ENCODE data around the gene MRPS31.
A peak's percentile ranks its signal among the peaks of the same experiment; 100 is the strongest.
"Not testable (repeated sequence)": the region's sequence is repeated elsewhere in the genome, so short reads cannot be mapped to it uniquely, and the experiment has no call there.

MRPS31 gene

DNA sequence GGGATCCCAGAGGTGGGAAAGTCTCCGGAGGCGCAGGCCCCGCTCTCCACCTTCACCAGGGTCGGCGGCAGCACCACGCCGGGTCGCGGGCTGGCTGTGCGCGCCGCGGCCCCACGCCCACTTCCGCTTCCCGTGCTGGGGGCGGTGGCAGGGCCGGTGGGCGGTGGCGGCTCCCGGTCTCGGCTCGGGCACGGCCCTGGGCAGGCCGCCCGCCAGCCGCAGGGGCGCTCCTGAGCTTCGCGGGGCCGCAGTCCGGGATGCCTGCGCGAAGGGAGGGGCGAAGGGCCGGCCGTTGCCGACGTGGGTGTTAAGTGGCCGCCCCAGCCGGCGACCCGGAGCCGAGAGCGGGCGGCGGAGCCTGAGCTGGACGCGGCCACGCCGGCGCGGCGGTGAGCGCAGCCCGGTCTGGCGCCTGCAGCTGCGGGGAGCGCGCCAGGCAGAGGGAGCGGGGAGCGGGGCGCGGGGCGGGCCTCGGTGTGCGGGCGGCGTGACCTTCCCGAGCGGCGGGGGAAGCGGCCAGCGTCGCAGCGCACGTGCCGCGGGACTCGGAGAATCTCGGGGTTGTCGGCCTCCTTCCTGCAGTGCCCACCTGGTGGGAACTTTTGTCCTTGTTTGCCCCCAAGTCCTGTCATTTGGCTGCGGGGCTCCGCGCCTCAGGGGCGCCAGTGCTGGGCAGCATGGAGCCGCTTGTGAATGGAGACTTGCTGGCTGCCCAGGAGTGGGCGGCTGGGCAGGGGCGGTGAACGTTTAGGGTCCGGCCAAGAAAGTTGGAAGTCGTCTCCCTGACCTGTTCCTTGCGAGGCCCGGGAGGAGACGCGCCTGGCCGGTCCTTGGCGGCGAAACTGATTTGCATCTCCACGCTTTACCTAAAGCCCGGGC, 18.5 kb upstream of the MRPS31 start, which contains the start of gene SLC25A15:
SLC25A15 (plus strand) TSS at position 337 of the 879 bp plus-strand sequence. CDS start 3,616 bp downstream, outside the sequence.
- peak; percentile 50 for DNase-seq

DNA sequence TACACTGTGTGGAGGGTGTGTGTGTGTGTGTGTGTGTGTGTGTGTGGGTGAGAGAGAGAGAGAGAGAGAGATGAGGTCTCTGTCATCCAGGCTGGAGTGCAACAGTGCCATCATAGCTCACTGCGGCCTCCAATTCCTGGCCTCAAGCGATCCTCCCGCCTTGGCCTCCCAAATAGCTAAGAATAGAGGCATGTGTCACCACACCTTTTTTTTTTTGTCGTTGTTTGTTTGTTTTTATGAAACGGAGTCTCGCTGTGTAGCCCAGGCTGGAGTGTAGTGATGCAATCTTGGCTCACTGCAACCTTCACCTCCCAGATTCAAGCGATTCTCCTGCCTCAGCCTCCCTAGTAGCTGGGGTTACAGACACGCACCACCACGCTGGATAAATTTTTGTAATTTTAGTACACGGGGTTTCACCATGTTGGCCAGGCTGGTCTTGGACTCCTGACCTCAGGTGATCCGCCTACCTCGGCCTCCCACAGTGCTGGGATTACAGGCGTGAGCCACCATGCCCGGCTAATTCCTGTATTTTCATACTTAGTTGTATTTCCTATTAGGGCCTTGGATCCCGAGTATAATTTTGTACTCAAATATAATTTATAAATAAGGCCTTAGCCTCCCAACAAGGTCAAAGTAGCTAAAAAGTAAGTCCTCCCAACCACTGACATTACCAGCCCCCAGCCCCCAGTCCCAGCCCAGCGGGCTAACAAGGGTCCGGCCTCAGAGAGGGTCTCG, 17.7 kb upstream of the MRPS31 start:
- DNase-seq: not testable (repeated sequence)

DNA sequence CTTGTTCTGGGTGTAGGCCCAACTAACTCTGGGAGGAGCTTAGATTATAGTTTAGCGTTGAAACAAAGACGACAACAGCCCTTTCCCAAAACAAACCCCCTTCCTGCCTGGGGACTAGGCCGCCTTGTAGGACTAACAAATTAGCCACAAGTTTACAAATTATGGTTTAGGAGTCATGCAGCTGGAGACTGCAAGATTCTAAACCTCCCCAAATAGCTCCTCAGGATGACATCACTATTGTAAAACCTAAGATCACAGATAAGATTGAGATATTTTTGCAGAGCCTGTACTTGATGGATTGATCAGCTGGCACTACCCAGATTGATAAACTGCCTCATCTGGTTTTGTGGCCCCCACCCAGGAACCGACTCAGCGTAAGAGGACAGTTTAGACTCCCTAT, 16.1 kb upstream of the MRPS31 start:
- DNase-seq: no peak

DNA sequence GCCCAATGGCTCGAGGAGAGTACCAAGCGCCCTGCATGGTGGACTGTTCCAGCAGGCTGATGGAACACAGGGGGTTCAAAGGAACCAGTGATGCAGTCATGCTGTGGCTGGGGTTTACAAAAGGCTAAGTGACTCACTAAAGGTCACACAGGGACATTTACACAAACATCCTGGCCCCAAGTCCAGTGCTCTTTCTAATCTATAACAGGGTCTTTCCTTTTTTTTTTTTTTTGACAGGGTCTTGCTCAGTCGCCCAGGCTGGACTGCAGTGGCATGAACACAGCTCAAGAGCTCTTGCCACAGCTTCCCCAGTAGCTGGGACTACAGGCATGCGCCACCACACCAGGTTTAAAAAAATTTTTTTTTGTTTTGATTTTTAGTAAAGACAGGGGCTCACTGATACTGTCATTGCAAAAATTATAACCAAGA, 15.6 kb upstream of the MRPS31 start:
- DNase-seq: peak; percentile 3

DNA sequence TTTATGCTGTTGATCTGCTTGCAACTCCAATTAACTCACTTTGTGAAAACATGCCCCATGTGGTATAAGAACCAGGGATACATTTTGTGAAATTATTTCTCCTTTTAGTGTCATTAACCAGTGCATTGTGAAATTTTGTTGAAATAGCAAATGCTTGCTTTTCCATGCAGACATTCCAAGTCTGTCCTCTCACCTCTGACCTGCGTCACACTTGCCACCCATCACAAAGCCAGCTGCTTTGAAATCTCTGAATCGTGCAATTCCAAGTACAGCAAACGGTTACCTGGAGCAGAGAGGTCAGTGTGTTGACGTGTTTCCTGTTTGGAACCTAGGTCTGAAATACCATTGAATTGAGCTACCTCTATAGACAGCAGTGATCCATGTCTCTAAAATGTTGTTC, 13.6 kb upstream of the MRPS31 start:
- no peak for DNase-seq

DNA sequence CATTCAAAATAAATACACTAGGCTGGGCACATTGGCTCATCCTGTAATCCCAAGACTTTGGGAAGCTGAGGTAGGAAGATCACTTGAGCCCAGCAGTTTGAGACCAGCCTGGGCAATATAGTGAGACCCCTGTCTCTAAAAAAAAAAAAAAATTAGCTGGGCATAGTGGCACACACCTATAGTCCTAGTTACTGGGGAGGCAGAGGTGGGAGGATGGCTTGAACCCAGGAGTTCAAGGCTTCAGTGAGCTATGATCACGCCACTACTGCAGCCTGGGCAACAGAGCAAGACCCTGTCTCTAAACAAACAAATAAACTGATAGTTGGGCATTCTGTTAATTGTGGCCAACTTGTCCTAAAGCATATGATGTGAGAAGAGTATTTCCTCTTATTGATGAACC, 12.0 kb upstream of the MRPS31 start:
- not testable (repeated sequence) for DNase-seq

DNA sequence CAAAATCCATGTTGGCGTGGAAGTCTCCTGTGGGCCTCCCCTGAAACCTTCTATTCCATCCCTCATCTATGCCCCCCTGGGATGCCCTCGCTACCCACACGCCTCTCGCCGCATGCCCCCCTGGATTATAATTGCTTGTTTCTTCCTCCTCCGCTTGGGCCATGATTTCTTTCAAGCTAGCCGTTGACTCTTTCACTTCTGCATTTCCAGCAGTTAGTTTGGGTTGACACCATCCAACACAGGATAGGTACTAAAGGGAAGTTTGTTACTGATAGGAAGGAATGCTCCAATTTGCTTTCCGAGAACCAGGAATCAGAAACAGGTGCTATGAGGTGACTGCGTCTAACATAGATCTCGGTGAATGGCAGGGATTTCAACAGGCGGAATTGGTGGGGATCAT, 10.7 kb upstream of the MRPS31 start:
- no peak for DNase-seq

DNA sequence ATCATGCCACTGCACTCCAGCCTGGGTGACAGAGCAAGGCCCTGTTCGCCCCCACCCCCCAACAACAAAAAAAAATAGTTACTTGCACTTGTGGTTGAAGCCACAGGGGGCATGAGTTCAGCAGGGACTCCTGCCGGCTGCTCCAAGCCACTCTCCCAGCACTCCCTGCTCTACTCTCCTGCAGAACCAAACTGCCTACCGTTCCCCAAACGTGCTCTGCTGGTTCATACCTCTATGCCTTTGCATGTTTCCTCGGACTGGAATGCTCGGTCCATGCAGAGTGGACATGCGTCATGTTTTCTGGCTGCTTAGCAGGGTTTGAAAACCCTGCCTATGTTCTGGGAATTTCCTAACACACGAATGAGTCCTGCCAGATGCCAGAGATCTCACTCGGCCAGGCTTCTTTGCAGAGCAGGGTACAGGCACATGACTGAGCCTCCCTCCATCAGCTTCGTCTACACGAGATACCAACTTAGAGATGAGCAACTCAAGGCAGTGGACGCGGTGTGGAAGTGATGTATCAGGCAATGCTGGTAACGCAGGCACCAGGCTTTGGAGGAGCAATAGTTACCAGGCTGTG, 9.9 kb upstream of the MRPS31 start:
- no peak for DNase-seq

DNA sequence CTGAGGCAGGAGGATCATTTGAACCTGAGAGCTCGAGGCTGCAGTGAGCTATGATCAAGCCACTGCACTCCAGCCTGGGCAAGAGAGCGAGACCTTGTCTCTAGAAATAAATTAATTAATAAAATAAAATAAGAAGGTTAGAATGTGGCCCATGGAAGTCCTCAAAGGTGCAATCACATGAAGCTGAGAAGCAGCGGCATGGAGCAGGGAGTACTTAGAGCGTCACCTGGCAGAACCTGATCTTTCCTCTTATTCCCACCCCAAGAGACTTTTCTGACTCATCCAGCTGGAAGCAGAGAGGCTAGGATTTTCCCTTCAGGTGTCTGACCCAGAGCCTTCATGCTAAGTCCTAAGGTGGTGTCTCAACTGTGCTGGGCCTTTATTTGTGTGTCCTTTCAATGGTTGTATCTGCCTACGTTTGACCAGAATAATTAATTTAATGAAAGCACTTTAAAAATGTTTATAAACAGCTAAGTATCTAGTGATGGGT, 8.9 kb upstream of the MRPS31 start:
- DNase-seq: no peak

DNA sequence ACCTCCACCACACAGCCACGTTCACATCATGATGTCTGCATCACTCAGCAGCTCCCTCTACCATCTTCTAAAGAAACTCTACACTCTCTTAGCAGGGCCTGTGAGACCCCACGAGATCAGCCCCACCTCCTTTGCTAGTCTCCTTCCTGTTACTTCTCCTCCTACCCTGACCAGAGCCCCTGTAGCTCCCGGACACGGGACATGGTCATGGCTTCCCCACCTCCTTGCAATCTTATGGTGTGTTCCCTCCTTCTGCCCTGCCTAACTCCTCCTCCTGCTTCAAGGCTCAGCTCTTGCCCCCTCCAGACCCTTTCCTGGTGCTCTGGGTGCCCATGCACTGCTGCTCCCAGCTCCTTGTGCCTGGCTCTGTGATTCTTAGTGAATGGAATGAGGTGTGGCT, 8.1 kb upstream of the MRPS31 start:
- no peak for DNase-seq

DNA sequence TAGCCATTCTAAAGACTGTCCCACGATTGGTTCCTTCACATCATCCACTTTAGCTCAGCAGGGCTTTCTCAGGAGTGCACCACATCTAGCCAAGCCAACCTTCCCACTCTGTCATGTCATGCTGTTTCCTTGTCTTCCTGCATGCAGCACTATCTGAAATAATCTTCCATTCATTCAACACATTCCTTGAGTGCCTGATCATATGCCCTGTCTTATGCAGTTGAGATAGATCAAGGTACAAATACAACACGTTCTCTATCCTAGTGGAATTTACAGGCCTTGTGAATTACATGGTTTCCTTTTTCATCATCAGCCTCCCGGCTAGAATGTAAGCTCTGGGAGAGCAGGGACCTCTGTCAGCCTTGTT, 6.8 kb upstream of the MRPS31 start:
- DNase-seq: no peak

DNA sequence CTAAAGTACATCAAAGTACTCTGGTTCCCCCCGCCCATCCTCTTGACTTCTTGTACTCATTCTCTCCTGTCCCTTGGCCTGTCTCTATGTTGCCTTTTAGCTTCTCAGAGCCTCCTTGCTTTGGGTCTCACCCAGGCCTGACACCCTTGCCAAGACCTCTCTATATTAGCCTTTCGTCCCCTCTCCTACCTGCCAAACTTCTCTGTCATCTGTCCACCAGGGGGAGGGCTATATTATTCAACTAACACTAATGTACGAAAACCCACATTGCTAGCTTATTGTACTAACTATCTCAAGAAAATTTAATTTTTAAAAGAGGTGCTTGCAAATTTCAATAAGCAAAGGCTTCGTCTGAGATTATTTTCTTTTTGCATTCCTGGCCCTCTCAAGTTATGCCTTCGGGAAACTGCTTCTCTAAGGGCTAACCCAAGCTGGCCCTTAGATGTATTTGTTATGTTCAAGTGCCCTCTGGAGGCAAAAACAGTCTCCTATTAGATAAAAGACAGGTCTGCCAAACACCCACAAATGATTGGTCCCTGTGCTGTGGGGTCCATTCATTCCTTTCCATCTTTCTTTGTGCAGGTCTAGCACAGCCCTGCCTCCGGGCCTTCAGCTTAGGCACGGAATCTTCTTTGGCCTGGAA, 6.3 kb upstream of the MRPS31 start:
- peak; percentile 78 for DNase-seq

DNA sequence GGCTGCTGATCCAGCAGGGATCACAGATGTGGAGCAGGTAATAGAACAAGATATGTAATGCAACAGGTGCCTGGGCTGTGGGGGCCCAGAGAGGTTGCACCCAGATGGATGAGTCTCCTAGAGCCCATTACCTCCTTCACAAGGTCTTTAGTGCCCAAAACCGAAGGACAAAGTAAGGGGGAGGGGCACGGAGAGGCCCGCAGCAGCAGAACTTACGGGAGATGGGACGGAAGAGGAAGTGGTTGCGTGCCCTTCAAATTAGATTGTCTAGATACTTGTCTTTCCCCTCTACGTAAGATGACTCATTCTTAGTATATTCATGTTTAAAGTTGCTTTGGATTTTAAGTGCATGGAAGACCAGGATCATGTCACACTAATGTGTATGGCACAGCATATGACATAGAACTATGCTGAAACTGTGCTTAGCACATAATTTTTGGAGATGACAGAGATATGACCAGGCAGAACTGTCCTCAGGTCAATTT, 5.7 kb upstream of the MRPS31 start:
- no peak for DNase-seq

DNA sequence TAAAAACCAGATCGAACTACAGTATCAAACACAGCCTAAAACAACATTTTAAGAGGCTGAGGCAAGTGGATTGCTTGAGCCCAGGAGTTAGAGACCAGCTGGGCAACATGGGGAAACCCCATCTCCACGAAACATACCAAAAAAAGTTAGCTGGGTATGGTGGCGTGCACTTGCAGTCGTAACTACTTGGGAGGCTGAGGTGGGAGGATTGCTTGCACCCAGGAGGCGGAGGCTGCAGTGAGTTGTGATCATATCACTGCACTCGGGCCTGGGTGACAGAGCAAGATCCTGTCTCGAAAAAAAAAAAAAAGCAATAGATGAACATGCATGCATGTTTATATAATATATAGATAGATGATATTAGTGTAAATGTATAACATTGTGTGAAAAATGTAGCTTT, 5.2 kb upstream of the MRPS31 start:
- DNase-seq: no peak

DNA sequence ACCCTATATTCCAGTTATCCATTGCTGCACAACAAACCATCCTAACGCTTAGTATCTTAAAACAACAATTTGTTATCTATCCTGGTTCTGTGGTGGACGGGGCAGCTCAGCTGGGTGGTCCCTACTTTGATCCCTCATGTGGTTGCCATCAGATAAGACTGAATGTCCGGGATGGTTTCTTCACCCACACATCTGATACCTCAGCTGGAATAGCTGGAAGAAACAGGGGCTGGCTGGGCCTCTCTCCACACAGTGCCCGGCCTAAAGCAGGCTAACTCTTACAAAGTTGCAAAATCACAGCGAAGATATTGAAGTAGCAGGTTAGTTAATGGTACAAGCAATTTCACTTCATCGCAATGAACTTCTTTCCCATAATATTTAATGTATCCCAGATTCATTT, 3.7 kb upstream of the MRPS31 start:
- no peak for DNase-seq

DNA sequence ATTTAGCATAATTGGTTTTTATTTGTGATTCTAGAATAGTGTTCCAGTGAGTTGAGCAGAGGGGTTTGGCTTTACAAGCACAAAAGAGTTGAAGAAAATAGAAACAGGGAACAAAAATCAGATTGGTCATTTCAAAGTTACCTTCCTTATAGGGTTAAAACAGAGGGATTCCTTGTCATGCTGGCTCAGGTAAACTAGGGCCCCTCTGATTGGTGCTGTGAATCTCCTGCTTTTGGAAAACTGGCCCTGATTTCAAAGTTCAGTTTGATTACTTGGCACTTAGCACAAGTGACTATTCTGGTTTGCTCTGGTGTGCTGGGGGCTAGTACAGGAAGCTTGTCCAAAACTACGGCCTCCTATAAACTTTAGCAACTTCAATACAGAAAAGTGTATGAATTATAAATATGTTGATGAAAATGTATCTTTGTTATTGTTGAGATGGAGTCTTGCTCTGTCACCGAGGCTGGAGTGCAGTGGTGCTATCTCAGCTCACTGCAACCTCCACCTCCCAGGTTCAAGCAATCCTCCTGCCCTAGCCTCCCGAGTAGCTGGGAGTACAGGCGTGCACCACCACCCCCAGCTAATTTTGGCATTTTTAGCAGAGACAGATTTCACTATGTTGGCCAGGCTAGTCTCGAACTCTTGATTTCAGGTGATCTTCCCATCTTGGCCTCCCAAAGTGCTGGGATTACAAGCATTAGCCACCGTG, 1.9 kb upstream of the MRPS31 start:
- no peak for DNase-seq

DNA sequence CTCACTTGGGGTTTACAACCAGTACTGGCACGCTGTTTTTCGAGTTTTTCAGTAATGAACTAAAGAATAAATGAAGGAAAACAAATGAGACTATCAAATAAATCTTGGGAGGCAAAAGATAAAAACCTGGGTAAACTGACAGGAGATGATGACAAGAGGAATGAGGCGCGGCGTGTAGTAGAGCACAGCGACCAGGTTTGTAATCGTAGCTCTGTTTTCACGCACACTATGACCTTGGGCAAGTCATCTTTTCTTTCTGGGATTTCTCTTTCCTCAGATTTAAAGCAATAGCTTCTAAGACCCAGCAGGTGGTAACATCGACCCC, 419 bp downstream of the MRPS31 start:
- peak; percentile 56 for DNase-seq

DNA sequence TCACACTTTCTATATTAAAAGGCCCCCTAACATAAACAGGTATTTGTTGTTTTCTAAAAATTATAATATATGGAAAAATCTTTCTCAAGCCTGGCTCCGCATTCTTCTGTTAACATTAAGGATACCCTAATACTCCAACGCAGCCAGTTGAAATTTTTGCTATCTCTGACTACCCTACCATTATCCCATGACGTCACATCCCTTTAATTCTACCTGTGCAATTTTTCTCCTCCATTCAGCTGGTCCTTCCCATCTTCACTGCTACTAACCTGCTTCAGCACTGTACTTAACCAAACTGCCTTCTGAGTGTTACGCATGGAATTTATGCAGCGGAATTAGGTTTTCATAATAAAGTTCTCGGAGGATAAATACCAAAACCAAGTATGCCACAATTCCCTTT, 1.0 kb downstream of the MRPS31 start:
- DNase-seq: no peak

DNA sequence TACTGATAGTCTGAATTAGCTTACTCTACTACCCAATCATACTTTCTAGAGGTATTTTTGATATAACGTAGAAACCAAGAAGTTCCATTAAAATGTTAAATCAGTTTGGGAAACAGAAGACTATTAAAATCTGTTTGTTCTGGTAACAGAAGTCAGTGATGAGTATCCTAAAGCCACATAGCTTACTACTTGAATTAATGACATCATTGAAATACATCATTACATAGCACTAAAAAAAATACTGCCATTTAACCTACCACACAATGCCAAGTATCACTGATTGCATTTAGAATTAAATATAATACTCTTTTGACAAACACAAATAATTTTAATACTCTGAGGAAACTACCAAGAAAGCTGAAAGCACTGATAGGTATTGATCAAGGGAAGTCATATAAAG, 5.4 kb downstream of the MRPS31 start:
- DNase-seq: no peak

DNA sequence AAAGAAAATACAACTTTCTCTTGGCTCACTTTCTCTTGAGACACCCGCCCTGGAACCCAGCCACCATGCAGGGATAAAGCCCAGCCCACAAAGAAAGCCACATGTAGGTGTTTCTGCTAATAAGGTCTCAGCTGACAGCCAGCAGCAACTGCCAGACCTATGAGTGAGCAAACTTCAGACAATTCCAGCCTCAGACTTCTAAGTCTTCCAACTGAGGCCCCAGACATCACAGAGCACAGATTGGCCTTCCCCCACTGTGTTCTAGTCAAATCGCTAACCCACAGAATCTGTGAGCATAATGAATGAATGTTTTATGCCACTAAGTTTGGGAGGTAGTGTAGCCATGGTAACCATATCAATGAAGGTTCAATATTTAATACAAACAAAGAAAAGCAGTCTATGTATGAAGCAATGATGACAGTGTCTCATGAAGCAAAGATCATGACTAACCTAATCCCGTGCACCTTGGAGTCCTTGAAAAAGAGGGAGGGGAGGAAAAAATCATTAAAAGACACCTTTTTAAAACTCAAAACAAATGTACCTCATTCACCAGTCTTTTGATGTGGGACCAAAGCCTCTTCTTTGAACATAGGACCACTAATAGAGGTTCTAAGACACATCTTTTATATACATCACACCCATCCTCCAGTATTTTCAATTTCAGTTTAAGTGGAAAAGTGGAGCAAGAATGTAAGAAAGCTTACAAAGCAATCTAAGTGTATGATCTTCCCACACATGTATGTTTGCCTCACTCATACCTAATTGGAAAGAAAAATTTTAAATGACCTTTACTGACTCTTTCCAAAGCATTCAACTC, 6.2 kb downstream of the MRPS31 start:
- DNase-seq: no peak

DNA sequence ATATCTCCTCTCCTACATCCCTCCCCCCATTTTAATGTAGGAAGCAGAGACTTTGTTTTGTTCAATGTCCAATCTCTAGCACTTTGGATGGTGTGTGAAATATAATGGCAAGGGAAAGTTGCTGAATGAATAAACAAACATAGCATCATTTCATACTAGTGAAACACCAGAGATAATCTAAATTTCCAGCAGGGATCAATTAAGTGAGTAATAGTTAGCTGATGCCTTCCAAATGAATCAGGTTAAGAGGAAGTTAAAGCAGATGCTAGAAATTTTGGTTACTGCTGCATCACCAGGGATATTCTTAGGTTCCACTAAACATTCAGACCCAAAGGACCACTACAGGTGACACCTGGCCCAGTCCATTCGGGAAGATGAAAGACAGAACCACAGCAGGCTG, 8.1 kb downstream of the MRPS31 start:
- DNase-seq: no peak

DNA sequence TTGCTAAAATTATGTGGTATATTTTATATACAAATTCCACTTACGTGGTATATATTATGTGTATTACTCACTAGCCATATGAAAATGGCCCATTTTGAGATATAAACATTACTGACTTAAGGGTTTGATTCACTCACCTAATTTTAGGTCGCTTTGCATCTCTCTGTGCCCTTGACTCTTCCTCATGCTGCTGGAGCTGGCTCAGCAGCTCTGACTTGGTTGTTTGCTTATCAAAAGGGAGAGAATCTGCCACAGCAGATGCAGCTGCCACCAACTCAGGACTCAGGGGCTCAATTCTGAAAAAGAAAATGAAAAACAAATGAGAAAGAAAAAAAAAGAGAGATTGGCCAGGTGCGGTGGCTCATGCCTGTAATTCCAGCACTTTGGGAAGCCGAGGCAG, 12.2 kb downstream of the MRPS31 start:
- DNase-seq: no peak
